WERI-Rb-1 (cell line): ENCODE results near the gene ARMC9.

ENCODE experiments used
- DNase-seq: peaks from one replicate; pipeline ENCODE4 v3.0.0-alpha.2; 2020
- H3K27ac ChIP-seq: fragments of 250-450 bp; sonication (Bioruptor Pico); 2 replicates; pipeline ENCODE4 v1.5.1; 2020; ENCODE audit warnings: mild to moderate bottlenecking, moderate library complexity
- H3K27me3 ChIP-seq: fragments of 250-450 bp; sonication (Bioruptor Pico); 2 replicates; pipeline ENCODE4 v1.5.1; 2021; ENCODE audit warnings: mild to moderate bottlenecking, low read depth, moderate library complexity; ENCODE audit not compliant: insufficient read depth, severe bottlenecking
- H3K36me3 ChIP-seq: fragments of 250-450 bp; sonication (Bioruptor Pico); 2 replicates; pipeline ENCODE4 v1.5.1; 2020; ENCODE audit warnings: mild to moderate bottlenecking, moderate library complexity
- H3K4me3 ChIP-seq: 2 replicates; pipeline ENCODE4 v1.5.1; 2011; ENCODE audit warnings: low read depth, mild to moderate bottlenecking, control low read depth, low read length
- H3K9me3 ChIP-seq: fragments of 250-450 bp; sonication (Bioruptor Pico); 2 replicates; pipeline ENCODE4 v1.5.1; 2021; ENCODE audit warnings: mild to moderate bottlenecking, moderate library complexity; ENCODE audit not compliant: severe bottlenecking
- CTCF ChIP-seq: IDR thresholded peaks from 2 replicates; pipeline ENCODE4 v1.5.1; 2011; ENCODE audit warnings: low read depth, mild to moderate bottlenecking, control low read depth, inconsistent platforms, low read length

ARMC9 gene

GRCh38 chr2:231260442-231261208 is 62.2 kb downstream of the ARMC9 start:
- peaks cover 20% of the 10 kb centered on the region for H3K36me3 ChIP-seq
- H3K27ac ChIP-seq, result no peak overlapping the region
- no peak overlapping the region for H3K4me3 ChIP-seq
- no peak for DNase-seq
- no peaks in the 10 kb centered on the region for H3K9me3 ChIP-seq
- TF ChIP-seq CTCF, result no peak
- no peaks in the 10 kb centered on the region for H3K27me3 ChIP-seq

- H3K4me3 ChIP-seq, result no peak overlapping the region
- no peak overlapping the region for H3K27ac ChIP-seq
- H3K9me3 ChIP-seq, result no peaks in the 10 kb centered on the region
- no peak for DNase-seq
- H3K36me3 ChIP-seq, result peaks cover 17% of the 10 kb centered on the region
- no peak for TF ChIP-seq CTCF
- H3K27me3 ChIP-seq, result no peaks in the 10 kb centered on the region
Observed at GRCh38 chr2:231263118-231263831, 64.8 kb downstream of the ARMC9 start.

- DNase-seq, result no peak
- no peak for TF ChIP-seq CTCF
- peaks cover 32% of the 10 kb centered on the region for H3K36me3 ChIP-seq
- H3K27ac ChIP-seq, result no peak overlapping the region
- no peak overlapping the region for H3K4me3 ChIP-seq
- H3K27me3 ChIP-seq, result no peaks in the 10 kb centered on the region
- no peaks in the 10 kb centered on the region for H3K9me3 ChIP-seq
Observed at GRCh38 chr2:231270221-231271114, 72.0 kb downstream of the ARMC9 start.

- no peak for TF ChIP-seq CTCF
- Histone ChIP-seq H3K27ac (no peak overlapping the region), H3K36me3 (peaks cover 46% of the 10 kb centered on the region), H3K4me3 (no peak overlapping the region), H3K27me3 (no peaks in the 10 kb centered on the region), H3K9me3 (no peaks in the 10 kb centered on the region)
- no peak for DNase-seq
Observed at GRCh38 chr2:231272991-231273390, 74.6 kb downstream of the ARMC9 start.

GRCh38 chr2:231276987-231277386 is 78.6 kb downstream of the ARMC9 start:
- TF ChIP-seq CTCF, result no peak
- Histone ChIP-seq H3K36me3 (peaks cover 62% of the 10 kb centered on the region), H3K27me3 (no peaks in the 10 kb centered on the region), H3K4me3 (no peak overlapping the region), H3K9me3 (no peaks in the 10 kb centered on the region), H3K27ac (no peak overlapping the region)
- no peak for DNase-seq
